Upper lobe of right lung (tissue), 1 donor: Measurements from ENCODE around the gene BTD. TPM values are rescaled to one million over a fixed set of nuclear protein-coding genes. Genes with fewer than 3 reads are reported as not detected.

Source experiments
- ATAC-seq: fragments of 200-7000 bp; cut with Tn5 transposase; one replicate; pipeline ENCODE4 v1.9.1; 2020; ENCODE audit warnings: mild to moderate bottlenecking, moderate library complexity
- DNase-seq: peaks from one replicate; pipeline ENCODE4 v3.0.0-alpha.2; 2020
- H3K27ac ChIP-seq: fragments of 200-600 bp; one replicate; pipeline ENCODE4 v1.8.0; 2022
- H3K27me3 ChIP-seq: fragments of 200-600 bp; one replicate; pipeline ENCODE4 v1.8.0; 2022; ENCODE audit warnings: mild to moderate bottlenecking
- H3K36me3 ChIP-seq: fragments of 200-600 bp; one replicate; pipeline ENCODE4 v1.8.0; 2022
- H3K4me1 ChIP-seq: fragments of 200-600 bp; one replicate; pipeline ENCODE4 v1.8.0; 2022
- H3K4me3 ChIP-seq: fragments of 200-600 bp; one replicate; pipeline ENCODE4 v1.8.0; 2022; ENCODE audit warnings: mild to moderate bottlenecking
- H3K9me3 ChIP-seq: fragments of 200-600 bp; one replicate; pipeline ENCODE4 v1.8.0; 2022
- CTCF ChIP-seq: fragments of 200-600 bp; IDR thresholded peaks from one replicate; pipeline ENCODE4 v1.8.0; 2022; ENCODE audit warnings: antibody characterized with exemption
- intact Hi-C: fragments of 100-400 bp; cut with DNase I; formaldehyde crosslinking; loops from one replicate; pipeline ENCODE4 v1.11.0; 2022
- total RNA-seq: library from RNA; stranded (reverse); fragmentation: NEBNext Ultra II Directional; extraction: Animal tissue kit (Norgen Biotek cat#: 25700); gene quantifications from one replicate; pipeline ENCODE4 v1.2.1, GENCODE V29; 2021
- donor health status: DM: no; HTN: yes; CAD: no; lungs with severe emphysema.

Gene BTD
- total RNA-seq, 1 donor from 2014 or later, result 24.6 TPM

- Histone ChIP-seq H3K27ac (no peak overlapping the region), H3K27me3 (no peaks in the 10 kb centered on the region), H3K9me3 (peaks cover 27% of the 10 kb centered on the region), H3K36me3 (no peaks in the 10 kb centered on the region), H3K4me3 (no peak overlapping the region), H3K4me1 (no peaks in the 10 kb centered on the region)
- ATAC-seq (no peak), DNase-seq (no peak)
- intact Hi-C loops, result no loop called here
- TF ChIP-seq CTCF, result no peak
Measured at GRCh38 chr3:15659254-15659975, 57.9 kb downstream of the BTD start.

GRCh38 chr3:15660055-15660935, 58.8 kb downstream of the BTD start:
- intact Hi-C loops, result no loop called here

GRCh38 chr3:15664144-15664543, 62.6 kb downstream of the BTD start:
- no peak for TF ChIP-seq CTCF
- Histone ChIP-seq H3K4me1 (no peaks in the 10 kb centered on the region), H3K27me3 (no peaks in the 10 kb centered on the region), H3K4me3 (no peak overlapping the region), H3K36me3 (peaks cover 9% of the 10 kb centered on the region), H3K27ac (no peak overlapping the region), H3K9me3 (no peaks in the 10 kb centered on the region)
- intact Hi-C loops, result no loop called here
- ATAC-seq (no peak), DNase-seq (no peak)

More at GRCh38 chr3:15660055-15660935, 58.8 kb downstream of the BTD start:
- no peaks in the 10 kb centered on the region for H3K36me3 ChIP-seq
- TF ChIP-seq CTCF, result no peak
- no peaks in the 10 kb centered on the region for H3K27me3 ChIP-seq
- H3K4me1 ChIP-seq, result no peaks in the 10 kb centered on the region
- no peak for ATAC-seq
- H3K9me3 ChIP-seq, result peaks cover 25% of the 10 kb centered on the region
- H3K4me3 ChIP-seq, result no peak overlapping the region
- no peak overlapping the region for H3K27ac ChIP-seq
- DNase-seq, result no peak

GRCh38 chr3:15665510-15666150, 64.1 kb downstream of the BTD start:
- DNase-seq (no peak), ATAC-seq (no peak)
- no peak overlapping the region for H3K27ac ChIP-seq
- TF ChIP-seq CTCF, result no peak
- H3K4me3 ChIP-seq, result no peak overlapping the region
- no peaks in the 10 kb centered on the region for H3K4me1 ChIP-seq
- no peaks in the 10 kb centered on the region for H3K9me3 ChIP-seq
- no peaks in the 10 kb centered on the region for H3K27me3 ChIP-seq
- H3K36me3 ChIP-seq, result peaks cover 18% of the 10 kb centered on the region
- intact Hi-C loops, result no loop called here

- intact Hi-C loops, result no loop called here
- peaks cover 24% of the 10 kb centered on the region for H3K36me3 ChIP-seq
Measured at GRCh38 chr3:15666277-15666676, 64.7 kb downstream of the BTD start.

More at GRCh38 chr3:15666277-15666676, 64.7 kb downstream of the BTD start:
- no peak overlapping the region for H3K4me3 ChIP-seq
- no peaks in the 10 kb centered on the region for H3K27me3 ChIP-seq
- no peak overlapping the region for H3K27ac ChIP-seq
- H3K9me3 ChIP-seq, result no peaks in the 10 kb centered on the region
- H3K4me1 ChIP-seq, result no peaks in the 10 kb centered on the region
- DNase-seq (no peak), ATAC-seq (no peak)
- TF ChIP-seq CTCF, result no peak
